ENCODE measurements around the gene ABCA4. TPM values are rescaled to one million over a fixed set of nuclear protein-coding genes. Genes with fewer than 3 reads are reported as not detected.
A peak's percentile ranks its signal among the peaks of the same experiment; 100 is the strongest.

Gene ABCA4
- total and polyA plus RNA-seq, 2 donors (not counting 3 experiments of a cell fraction or from before 2014, with no cell fraction given), result 2.3 to 4.9 TPM

- Histone ChIP-seq H2AFZ (ENCODE audit: low read depth, low read length) (no peak overlapping the region), H3K79me2 (ENCODE audit: control insufficient read depth, insufficient read depth, low read length) (no peaks in the 10 kb centered on the region), H3K27me3 (ENCODE audit: control insufficient read depth in 2 of 2, insufficient read depth in 2 of 2, low read length in 2 of 2) (no peaks in the 10 kb centered on the region), H3K4me2 (ENCODE audit: insufficient read depth, low read length) (no peak overlapping the region), H3K4me1 (ENCODE audit: control insufficient read depth, extremely low read depth, insufficient read depth, low read length) (peaks cover 55% of the 10 kb centered on the region), H3K9me1 (replicated peaks; ENCODE audit: control insufficient read depth, extremely low read depth, insufficient read depth, low read length) (no peaks in the 10 kb centered on the region), H3K4me3 (replicated peaks in 1 of 3; ENCODE audit: insufficient read depth in 1 of 3, low read depth in 1 of 3, low read length in 3 of 3) (no peak overlapping the region), H3K9ac (replicated peaks; ENCODE audit: extremely low read depth, insufficient read depth, low read length) (peak overlapping the region; percentile 74), H3K27ac (ENCODE audit: insufficient read depth, low read depth, low read length) (peak overlapping the region; percentile 91), H3K36me3 (ENCODE audit: control insufficient read depth in 2 of 2, extremely low read depth in 1 of 2, insufficient read depth in 2 of 2, low read length in 2 of 2) (no peaks in the 10 kb centered on the region), H4K20me1 (replicated peaks; ENCODE audit: control insufficient read depth, extremely low read depth, insufficient read depth, low read length) (no peaks in the 10 kb centered on the region), H3K9me3 (replicated peaks; ENCODE audit: control insufficient read depth, insufficient read depth, low read length) (no peaks in the 10 kb centered on the region)
- POLR2A ChIA-PET, result no interaction called here
- dilution Hi-C loops (cut with MboI; ENCODE audit: extremely low pct_ligation_motif_present, low sequenced_read_pairs), result no loop called here
- CTCF ChIA-PET, result interaction anchor here (0.9 to 4.0 kb wide), 9 partner anchors 9 to 234 kb away, joined by 3 to 38 read pairs (median 8); no protein-coding TSS in a partner anchor
- no peak for DNase-seq (ENCODE audit: low read depth, low spot score)
- FAIRE-seq, result peak; percentile 21
- intact Hi-C loops (cut with micrococcal nuclease), result no loop called here
- no peak for TF ChIP-seq GATA2 (IDR thresholded peaks at IDR 0.05; ENCODE audit: insufficient read depth, insufficient read length, low read depth, low read length)
- TF ChIP-seq CTCF (IDR thresholded peaks at IDR 0.05; ENCODE audit: extremely low read depth in 1 of 2, insufficient read depth in 1 of 2, low read depth in 1 of 2, low read length in 2 of 2), result no peak
- no peak for TF ChIP-seq POLR2AphosphoS5 (IDR thresholded peaks at IDR 0.05; ENCODE audit: insufficient read depth, low read depth, low read length)
- no peak for TF ChIP-seq MYC (IDR thresholded peaks at IDR 0.05; ENCODE audit: low read depth, low read length)
- no peak for TF ChIP-seq EZH2 (IDR thresholded peaks at IDR 0.05; ENCODE audit: borderline replicate concordance, low read depth, low read length, severe bottlenecking)
- TF ChIP-seq FOS (IDR thresholded peaks at IDR 0.05; ENCODE audit: borderline replicate concordance, insufficient read depth, low read length), result no peak
- no peak for TF ChIP-seq JUN (IDR thresholded peaks at IDR 0.05; ENCODE audit: borderline replicate concordance, insufficient read depth, insufficient read length, low read depth)
- no peak for TF ChIP-seq POLR2A (IDR thresholded peaks at IDR 0.05; ENCODE audit: low read depth, low read length)
- no peak for TF ChIP-seq MAX (IDR thresholded peaks at IDR 0.05; ENCODE audit: insufficient read depth, insufficient read length)
- BruUV-seq (replicated peaks), result no TSS peak
Observed at GRCh38 chr1:94095744-94096469, 25.0 kb downstream of the ABCA4 start.

Measured in endothelial cell of umbilical vein (primary cell).